Stimulated activated CD4-positive, alpha-beta T cell treated with anti-CD3 and anti-CD28 coated beads, TNF-alpha, amount 100 ng/mL, for 4 hours (primary cell): ENCODE measurements around the gene PHOX2A.

Experiments
- DNase-seq, 3 experiments: peaks; one replicate each; pipeline ENCODE4 v3.0.0-alpha.2; 2020; ENCODE audit warnings: low read depth in 3 of 3

PHOX2A gene

DNA sequence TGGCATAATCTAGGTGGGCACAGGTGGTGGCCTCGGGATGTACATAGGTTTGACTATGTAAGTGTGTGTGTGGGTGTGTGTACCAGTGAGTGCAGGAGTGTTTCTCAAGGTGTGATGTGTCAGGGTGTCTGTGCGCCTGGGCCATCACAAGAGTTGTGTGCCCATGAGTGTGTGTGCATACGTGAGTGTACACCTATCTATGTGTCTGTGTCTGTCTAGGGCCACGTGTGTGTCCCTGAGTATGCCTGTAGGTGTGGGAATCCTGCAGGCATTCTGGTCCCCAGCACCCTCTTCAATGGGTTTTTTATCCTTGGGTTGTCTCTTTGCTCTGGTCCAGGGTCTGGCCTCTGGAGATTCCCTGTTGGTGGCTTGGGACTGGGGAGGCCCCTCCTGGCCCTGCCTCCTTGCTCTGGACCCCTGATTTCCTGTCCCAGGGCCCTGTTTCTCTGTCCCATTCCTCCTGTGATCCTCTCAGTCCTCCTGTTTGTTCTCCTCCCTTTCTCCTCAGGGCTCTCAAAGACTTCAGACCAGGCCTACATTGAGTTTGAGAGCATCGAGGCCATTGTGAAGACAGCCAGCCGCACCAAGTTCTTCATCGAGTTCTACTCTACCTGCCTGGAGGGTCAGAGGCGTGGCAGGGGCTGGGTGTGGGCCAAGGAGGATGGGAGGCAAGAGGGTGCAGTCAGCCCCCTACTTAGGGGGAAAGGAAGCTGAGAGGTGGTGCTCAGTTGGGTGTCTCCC, 10.0 kb downstream of the PHOX2A start:
- DNase-seq, result no peak

GRCh38 chr11:72233056-72233772, 10.8 kb downstream of the PHOX2A start:
- no peak for DNase-seq

DNA sequence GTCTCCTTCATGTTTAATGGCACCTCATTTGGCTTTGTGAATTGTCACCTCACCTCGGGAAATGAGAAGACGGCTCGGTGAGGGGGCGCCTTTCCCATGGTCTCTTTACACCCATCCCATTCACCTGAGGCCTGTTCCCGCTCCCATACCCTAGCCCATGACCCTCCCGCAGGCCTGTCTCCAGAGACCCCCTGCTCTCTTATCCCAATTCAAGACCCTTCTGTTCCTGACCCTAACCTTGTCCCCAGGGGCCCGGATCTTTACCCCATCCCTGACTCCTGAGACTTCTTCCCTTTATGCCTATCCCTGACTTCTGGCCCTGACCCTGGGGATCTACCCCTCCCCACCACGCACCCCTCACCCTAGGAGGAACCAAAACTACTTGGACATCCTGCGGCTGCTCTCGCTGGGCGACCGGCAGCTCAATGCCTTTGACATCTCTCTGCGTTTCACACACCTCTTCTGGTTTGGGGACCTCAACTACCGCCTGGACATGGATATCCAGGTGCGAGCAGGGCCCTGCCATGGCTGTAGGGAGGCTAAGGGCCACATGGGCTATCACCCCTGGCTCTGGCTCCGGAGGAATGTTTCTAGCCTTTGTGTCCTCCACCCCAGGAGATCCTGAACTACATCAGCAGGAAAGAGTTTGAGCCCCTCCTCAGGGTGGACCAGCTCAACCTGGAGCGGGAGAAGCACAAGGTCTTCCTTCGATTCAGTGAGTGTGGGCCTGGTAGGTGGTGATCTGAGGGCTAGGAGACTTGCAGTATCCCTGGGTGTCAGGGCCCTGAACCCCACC, 11.5 kb downstream of the PHOX2A start:
- DNase-seq, result no peak

- no peak for DNase-seq
Measured at GRCh38 chr11:72231396-72232259, 12.3 kb downstream of the PHOX2A start.

- no peak for DNase-seq
Measured at GRCh38 chr11:72230764-72231365, 13.1 kb downstream of the PHOX2A start.

GRCh38 chr11:72229925-72230763, 13.8 kb downstream of the PHOX2A start:
- no peak for DNase-seq

DNA sequence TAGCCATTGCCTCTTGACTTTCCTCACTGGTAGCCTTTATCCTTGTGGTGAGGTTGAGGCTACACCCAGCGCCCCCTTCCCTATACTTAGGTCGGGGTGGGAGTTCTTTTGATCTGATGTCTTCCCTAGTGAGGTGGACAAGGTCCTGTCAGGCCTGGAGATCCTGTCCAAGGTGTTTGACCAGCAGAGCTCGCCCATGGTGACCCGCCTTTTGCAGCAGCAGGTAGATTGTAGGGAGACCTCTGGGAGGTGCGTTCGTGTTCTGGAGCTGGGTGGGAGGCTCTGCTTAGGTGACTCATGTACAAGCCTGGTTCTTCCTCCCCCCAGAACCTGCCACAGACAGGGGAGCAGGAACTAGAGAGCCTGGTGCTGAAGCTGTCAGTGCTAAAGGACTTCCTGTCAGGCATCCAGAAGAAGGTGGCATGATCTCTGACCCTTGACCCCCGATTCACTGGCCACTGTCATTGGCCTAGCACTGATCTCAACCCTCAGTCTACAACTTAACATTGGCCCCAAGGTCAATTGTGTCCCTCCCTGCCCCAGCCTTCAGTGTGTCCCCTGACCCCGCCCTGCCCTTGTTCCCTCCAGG, 14.5 kb downstream of the PHOX2A start:
- DNase-seq, result no peak

DNA sequence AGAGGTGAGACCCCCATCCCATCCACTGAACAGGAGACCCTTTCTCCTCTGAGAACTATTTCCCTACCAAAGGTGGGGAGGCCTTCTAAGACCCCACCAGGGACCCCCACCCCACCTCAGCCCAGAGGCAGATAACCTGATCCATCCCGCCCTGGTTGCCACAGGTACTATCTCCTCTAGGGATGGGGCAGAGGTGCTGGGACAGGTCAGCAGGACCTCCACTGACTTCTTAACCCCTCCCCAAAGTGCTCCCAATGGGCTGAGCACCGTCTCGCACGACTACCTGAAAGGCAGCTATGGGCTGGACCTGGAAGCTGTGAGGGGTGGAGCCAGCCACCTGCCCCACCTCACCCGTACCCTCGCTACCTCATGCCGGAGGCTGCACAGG, 15.1 kb downstream of the PHOX2A start:
- DNase-seq, result no peak

GRCh38 chr11:72228229-72228843, 15.6 kb downstream of the PHOX2A start:
- DNase-seq, result no peak

DNA sequence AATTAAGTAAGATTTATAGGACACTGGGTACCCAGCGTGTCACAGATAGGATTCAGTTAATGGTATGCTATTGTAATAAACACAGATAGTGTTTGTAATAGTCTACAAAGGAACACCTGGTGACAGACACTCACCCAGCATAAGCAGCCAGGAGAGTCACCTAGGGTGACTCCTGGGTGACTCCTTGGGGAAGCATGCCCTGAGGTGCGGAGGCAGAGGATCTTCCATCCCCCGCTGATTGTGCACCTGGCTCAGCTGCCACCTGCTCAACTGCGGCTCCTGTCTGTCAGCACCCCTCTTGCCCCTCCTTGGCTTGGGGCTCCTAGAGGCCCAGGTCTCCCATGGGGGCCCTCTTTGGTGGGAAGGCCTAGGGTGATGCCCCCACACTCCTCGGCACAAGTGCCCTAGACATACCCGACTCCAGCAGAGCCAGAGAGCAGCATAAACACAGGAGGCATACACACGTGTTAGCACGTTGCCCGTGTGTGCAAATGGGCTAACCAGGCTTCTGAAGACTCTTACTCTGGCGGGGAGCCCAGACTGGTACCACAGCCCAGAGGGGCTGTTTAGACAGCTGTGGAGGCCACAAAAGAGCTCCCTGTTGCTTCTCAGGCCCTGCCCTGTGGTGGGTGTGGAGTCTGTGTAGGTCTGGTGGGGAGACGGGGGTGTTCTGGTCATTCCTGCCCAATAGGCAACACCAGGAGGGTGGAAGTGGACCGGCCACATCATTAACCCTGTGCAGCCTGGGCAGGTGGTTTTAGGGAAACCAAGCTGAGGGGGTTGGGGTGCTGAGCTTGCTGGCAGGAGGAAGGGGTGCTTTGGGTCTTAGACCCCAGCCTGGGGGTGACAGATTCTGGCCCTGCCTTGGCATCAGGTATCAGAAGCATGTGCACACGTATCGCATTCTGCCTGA, 16.4 kb downstream of the PHOX2A start:
- no peak for DNase-seq

GRCh38 chr11:72226701-72227100, 17.3 kb downstream of the PHOX2A start:
- no peak for DNase-seq

DNA sequence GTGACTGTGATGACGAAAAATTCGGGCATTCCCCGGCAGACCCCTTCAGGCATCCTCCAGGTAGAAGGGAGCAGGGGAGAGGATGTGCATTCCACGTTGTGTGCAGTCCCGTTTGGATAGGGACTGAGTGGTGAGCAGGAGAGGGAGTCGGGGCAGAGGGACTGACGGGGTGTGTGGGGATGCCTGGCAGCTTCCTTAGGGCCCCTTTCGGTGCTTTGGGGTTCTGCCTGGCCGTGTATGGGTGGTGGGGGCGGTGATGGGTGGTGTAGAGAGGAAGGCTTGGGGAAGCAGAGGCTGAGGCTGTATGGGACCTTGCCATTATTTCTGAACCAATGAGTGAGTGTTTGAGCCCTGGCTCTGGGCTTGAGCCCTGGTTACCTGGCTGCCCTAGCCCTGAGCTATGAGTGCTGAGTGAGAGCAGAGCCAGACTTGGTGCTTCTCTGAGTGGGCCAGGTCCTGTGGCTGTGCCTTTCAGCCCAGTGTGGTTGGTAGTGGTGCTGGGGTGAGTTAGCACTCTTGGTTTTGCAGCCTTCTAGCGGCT, 18.5 kb downstream of the PHOX2A start:
- DNase-seq, result no peak

DNA sequence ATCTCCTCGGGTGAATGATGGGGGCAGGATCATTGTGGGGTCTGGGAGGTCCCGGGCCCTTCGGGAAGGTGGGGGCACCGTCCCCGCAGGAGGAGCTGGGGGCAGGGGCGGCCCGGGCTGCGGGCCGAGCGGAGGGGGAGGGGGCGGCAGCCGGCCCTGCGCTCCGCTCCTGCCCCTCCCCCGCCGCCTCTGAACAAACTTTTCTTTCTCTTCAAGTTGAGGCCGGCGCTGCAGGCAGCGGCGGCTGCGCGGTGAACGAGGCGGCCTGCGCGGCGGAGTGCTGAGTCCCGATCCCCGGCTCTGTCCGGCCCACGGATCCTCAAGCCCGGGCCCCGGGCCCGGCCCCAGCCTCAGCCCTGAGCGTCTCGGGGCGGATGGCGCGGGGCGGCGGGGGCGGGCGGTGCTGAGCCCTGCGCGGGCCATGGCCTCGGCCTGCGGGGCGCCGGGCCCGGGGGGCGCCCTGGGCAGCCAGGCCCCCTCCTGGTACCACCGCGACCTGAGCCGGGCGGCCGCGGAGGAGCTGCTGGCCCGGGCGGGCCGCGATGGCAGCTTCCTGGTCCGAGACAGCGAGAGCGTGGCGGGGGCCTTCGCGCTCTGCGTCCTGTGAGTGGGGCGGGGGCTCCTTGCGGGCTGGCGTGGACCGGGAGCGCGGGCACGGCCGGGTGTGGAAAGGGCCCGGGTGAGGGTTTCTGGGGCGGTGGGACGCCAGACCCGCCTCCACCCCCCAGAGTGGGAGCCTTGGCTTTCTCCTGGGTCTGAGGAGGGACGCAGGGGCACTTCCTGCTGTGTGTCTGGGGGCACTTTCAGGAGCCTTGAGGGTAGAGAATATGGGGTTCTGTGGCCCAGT, 19.2 kb downstream of the PHOX2A start, which contains the start of gene INPPL1:
INPPL1 (plus strand) TSS at position 204 of the 847 bp plus-strand sequence; CDS start at position 422, 218 bp downstream.
- peak in 2 of 3 experiments; percentile 24 to 33 for DNase-seq

GRCh38 chr11:72223615-72224563, 20.1 kb downstream of the PHOX2A start:
- DNase-seq, result peak in 1 of 3 experiments; percentile 29

- peak; percentile 84 to 87 (median 85) for DNase-seq
Measured at GRCh38 chr11:72222907-72223614, 20.9 kb downstream of the PHOX2A start.
